ENCODE data around the gene IFNGR1. TPM values are rescaled to one million over a fixed set of nuclear protein-coding genes. Genes with fewer than 3 reads are reported as not detected.

IFNGR1 gene
- total and polyA plus RNA-seq, 8 donors: 14.1 to 65.5 (median 22.6) TPM

DNA sequence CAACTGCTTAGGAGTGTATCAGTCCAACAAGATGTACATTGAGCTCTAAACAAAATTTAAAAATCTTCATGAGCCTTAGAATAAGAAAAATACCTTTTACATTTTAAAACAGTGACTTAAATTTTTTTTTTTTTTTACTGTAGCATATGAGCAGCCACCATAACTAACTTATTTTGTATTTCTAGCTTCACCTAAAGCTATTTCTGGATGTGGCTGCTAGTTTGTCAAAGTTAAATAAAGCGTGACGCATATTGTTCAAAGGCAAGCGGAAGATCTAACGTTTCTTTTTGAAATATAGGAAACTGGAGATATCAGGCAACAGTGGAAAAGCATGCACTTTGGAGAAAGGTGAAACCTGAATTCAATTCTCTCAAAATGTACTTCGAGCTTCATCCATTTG, 42.5 kb downstream of the IFNGR1 start:
- Histone ChIP-seq H3K36me3 (no peaks in the 10 kb centered on the region), H3K4me3 (no peak overlapping the region), H3K9me3 (no peaks in the 10 kb centered on the region), H3K4me1 (no peaks in the 10 kb centered on the region), H3K27me3 (no peaks in the 10 kb centered on the region), H3K27ac (no peak overlapping the region)
- TF ChIP-seq, protein P1, sequence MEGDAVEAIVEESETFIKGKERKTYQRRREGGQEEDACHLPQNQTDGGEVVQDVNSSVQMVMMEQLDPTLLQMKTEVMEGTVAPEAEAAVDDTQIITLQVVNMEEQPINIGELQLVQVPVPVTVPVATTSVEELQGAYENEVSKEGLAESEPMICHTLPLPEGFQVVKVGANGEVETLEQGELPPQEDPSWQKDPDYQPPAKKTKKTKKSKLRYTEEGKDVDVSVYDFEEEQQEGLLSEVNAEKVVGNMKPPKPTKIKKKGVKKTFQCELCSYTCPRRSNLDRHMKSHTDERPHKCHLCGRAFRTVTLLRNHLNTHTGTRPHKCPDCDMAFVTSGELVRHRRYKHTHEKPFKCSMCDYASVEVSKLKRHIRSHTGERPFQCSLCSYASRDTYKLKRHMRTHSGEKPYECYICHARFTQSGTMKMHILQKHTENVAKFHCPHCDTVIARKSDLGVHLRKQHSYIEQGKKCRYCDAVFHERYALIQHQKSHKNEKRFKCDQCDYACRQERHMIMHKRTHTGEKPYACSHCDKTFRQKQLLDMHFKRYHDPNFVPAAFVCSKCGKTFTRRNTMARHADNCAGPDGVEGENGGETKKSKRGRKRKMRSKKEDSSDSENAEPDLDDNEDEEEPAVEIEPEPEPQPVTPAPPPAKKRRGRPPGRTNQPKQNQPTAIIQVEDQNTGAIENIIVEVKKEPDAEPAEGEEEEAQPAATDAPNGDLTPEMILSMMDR (IDR thresholded peaks at IDR 0.05): no peak
- no peak for FAIRE-seq
- WGBS, 2 donors: 86 to 87% methylated on average over 5 of the region's 5 CpGs
- no peak for DNase-seq
- no peak for ATAC-seq
- intact Hi-C loops (cut with DNase I): no loop called here

GRCh38 chr6:137175868-137176245, 43.3 kb downstream of the IFNGR1 start:
- Histone ChIP-seq H3K27ac (no peak overlapping the region), H3K4me1 (no peaks in the 10 kb centered on the region), H3K36me3 (no peaks in the 10 kb centered on the region), H3K27me3 (no peaks in the 10 kb centered on the region), H3K4me3 (no peak overlapping the region), H3K9me3 (no peaks in the 10 kb centered on the region)
- WGBS, 2 donors: 58 to 79% methylated on average over 1 of the region's 1 CpG
- no peak for DNase-seq
- peak; percentile 13 for FAIRE-seq
- TF ChIP-seq, protein P1 (IDR thresholded peaks at IDR 0.05): no peak
- intact Hi-C loops (cut with DNase I): no loop called here
- no peak for ATAC-seq

DNA sequence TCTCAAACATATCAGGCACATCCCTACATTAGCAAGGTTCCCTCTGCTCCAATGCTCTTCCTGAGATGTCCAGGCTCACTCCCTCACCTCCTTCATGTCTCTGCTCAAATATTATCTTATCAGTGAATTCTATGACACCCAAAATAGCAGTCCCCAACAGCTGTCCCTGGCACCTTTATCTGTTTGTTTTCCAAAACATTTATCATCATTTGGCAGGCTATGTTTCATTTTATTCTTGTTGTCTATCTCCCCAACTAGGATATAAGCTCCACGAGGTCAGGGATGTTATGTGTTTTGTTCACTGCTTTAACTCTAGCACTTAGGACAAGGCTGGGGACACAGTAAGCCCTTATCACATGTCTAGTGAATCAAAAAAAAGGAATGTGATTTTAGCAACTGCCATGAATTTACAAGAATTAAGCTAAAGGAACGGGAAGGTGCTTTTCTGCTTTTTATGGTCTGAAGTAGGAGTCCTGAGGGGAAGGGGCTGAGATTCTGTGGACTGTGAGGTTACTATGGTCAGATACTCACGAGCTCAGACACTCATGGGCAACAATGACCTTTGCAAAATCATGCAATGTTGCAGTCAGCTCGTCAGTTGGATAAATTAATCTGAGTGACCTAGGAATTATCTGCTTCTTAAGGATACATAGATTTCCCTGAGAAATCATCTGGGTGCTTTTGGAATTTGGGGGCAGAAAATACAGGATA, 43.9 kb downstream of the IFNGR1 start:
- 36 to 39% methylated on average over 4 of the region's 4 CpGs for WGBS, 2 donors
- H3K4me1 ChIP-seq: no peaks in the 10 kb centered on the region
- TF ChIP-seq, protein P1 (IDR thresholded peaks at IDR 0.05): no peak
- H3K36me3 ChIP-seq: no peaks in the 10 kb centered on the region
- no peaks in the 10 kb centered on the region for H3K9me3 ChIP-seq
- DNase-seq: no peak
- intact Hi-C loops (cut with DNase I): no loop called here
- H3K27me3 ChIP-seq: no peaks in the 10 kb centered on the region
- no peak overlapping the region for H3K4me3 ChIP-seq
- ATAC-seq: no peak
- FAIRE-seq: no peak
- no peak overlapping the region for H3K27ac ChIP-seq

DNA sequence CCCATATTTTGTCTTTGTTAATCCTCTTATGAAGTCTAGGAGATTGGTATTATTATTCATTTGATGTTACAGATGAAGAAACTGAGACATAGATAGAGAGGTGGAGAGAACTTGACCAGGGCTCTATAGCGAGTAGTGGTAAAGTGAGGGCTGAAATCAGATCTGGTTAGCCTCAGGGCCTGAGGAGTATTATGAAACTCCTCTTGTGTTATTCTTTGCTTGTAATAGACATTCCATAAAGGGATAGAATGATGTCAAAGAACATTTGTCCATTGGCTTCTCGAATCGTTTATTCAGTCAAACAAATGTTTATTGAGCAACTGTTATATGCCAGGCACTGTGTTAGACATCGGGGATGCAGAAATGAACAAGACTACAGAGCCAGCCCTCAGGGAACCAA, 45.7 kb downstream of the IFNGR1 start, which contains the start of gene IL22RA2:
Gene IL22RA2, minus strand, starts transcription at position 144 of the 400 bp plus-strand sequence. CDS start 11,895 bp downstream, outside the sequence.
- FAIRE-seq: no peak
- DNase-seq: no peak
- Histone ChIP-seq H3K27me3 (no peaks in the 10 kb centered on the region), H3K9me3 (no peaks in the 10 kb centered on the region), H3K4me3 (no peak within 1 kb of the TSS), H3K4me1 (no peaks in the 10 kb centered on the region), H3K27ac (no peak within 1 kb of the TSS), H3K36me3 (no peaks in the 10 kb centered on the region)
- TF ChIP-seq, protein P1 (IDR thresholded peaks at IDR 0.05): no peak
- intact Hi-C loops (cut with DNase I): no loop called here
- no peak for ATAC-seq
- WGBS, 2 donors: 82 to 84% methylated on average over 4 of the region's 4 CpGs

GRCh38 chr6:137172734-137173431, 46.3 kb downstream of the IFNGR1 start:
- 95 to 96% methylated on average over 11 of the region's 11 CpGs for WGBS, 2 donors

More at GRCh38 chr6:137172734-137173431, 46.3 kb downstream of the IFNGR1 start:
- H3K36me3 ChIP-seq: no peaks in the 10 kb centered on the region
- intact Hi-C loops (cut with DNase I): no loop called here
- H3K27ac ChIP-seq: no peak overlapping the region
- H3K27me3 ChIP-seq: no peaks in the 10 kb centered on the region
- no peaks in the 10 kb centered on the region for H3K9me3 ChIP-seq
- ATAC-seq (no peak), FAIRE-seq (no peak), DNase-seq (no peak)
- H3K4me1 ChIP-seq: no peaks in the 10 kb centered on the region
- TF ChIP-seq, protein P1 (IDR thresholded peaks at IDR 0.05): no peak
- H3K4me3 ChIP-seq: no peak overlapping the region
